Measurements from ENCODE around the gene ZNF578.

Gene ZNF578

GRCh38 chr19:52520013-52520412 is 66.7 kb downstream of the ZNF578 start:
- no peak for DNase-seq (ENCODE audit: low read depth)
- H3K4me3 ChIP-seq (ENCODE audit: low read length), result no peak overlapping the region
- TF ChIP-seq, protein P1, sequence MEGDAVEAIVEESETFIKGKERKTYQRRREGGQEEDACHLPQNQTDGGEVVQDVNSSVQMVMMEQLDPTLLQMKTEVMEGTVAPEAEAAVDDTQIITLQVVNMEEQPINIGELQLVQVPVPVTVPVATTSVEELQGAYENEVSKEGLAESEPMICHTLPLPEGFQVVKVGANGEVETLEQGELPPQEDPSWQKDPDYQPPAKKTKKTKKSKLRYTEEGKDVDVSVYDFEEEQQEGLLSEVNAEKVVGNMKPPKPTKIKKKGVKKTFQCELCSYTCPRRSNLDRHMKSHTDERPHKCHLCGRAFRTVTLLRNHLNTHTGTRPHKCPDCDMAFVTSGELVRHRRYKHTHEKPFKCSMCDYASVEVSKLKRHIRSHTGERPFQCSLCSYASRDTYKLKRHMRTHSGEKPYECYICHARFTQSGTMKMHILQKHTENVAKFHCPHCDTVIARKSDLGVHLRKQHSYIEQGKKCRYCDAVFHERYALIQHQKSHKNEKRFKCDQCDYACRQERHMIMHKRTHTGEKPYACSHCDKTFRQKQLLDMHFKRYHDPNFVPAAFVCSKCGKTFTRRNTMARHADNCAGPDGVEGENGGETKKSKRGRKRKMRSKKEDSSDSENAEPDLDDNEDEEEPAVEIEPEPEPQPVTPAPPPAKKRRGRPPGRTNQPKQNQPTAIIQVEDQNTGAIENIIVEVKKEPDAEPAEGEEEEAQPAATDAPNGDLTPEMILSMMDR (IDR thresholded peaks at IDR 0.05; ENCODE audit: insufficient read depth, low read depth, low read length, missing control alignments), result no peak

DNA sequence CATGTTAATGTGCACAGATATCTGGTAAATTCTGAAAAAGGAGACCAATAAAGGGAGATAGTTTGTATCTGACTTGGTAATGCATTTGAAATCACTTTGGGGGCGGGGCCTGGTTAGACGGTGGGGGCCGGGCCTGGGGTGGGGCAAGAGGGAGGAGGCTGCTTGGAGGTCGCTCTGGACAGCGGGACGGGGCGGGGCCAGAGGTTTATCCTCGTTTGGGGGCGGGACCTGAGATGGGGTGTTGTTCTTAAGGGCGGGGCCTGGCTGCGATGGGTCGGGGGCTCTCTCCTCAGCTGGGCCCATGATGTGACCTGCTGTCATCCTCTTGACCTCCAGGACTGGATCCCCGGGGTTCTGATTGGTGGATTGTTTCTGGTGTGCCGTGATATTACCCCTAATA is 69.2 kb downstream of the ZNF578 start:
- no peak for DNase-seq (ENCODE audit: low read depth)
- TF ChIP-seq, protein P1 (IDR thresholded peaks at IDR 0.05; ENCODE audit: insufficient read depth, low read depth, low read length, missing control alignments), result no peak
- H3K4me3 ChIP-seq (ENCODE audit: low read length), result no peak overlapping the region

DNA sequence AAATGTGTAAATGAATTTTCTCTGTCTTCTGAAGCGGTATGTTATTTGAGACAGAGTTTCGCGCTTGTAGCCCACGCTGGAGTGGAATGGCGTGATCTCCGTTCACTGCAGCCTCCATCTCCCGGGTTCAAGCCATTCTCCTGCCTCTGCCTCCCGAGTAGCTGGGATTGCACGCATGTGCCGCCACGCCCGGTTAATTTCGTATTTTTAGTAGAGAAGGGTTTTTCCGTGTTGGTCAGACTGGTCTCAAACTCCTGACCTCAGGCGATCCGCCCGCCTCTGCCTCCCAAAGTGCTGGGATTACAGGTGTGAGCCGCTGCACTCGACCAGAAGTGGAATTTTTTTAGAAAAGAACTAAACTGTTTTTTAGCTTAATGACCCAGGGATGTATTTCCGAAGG is 70.7 kb downstream of the ZNF578 start:
- no peak overlapping the region for H3K4me3 ChIP-seq (ENCODE audit: low read length)
- TF ChIP-seq, protein P1 (IDR thresholded peaks at IDR 0.05; ENCODE audit: insufficient read depth, low read depth, low read length, missing control alignments), result no peak
- no peak for DNase-seq (ENCODE audit: low read depth)

- peak; percentile 93 for DNase-seq (ENCODE audit: low read depth)
- TF ChIP-seq, protein P1 (IDR thresholded peaks at IDR 0.05; ENCODE audit: insufficient read depth, low read depth, low read length, missing control alignments), result peak; percentile 52
- peak within 1 kb of the TSS; percentile 81 for H3K4me3 ChIP-seq (ENCODE audit: low read length)
Measured at GRCh38 chr19:52527134-52527955, 74.0 kb downstream of the ZNF578 start, which contains the start of gene ZNF808. Gene ZNF808 (plus strand): TSS chr19:52527668. CDS start chr19:52543285, 15,617 bp downstream.

- TF ChIP-seq, protein P1 (IDR thresholded peaks at IDR 0.05; ENCODE audit: insufficient read depth, low read depth, low read length, missing control alignments), result no peak
- peak; percentile 3 for DNase-seq (ENCODE audit: low read depth)
Measured at GRCh38 chr19:52527956-52528351, 74.6 kb downstream of the ZNF578 start.

DNA sequence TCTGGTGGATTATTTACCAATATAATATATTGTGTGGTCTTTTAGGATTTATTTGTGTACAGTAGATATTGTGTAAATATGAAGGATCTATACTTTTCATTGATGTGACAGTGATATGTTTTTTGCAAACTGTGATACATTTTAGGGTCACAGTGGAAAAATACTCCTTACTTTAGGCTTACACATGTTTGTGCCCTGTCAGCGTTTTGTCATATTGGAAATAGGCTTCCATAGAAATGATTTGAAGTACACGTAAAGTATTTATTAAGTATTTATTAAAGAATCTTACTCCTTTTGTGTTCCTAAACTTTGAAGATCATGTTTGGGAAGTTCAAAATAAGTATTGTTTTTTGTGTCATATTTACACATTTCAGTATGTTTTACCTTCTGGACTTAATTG is 79.1 kb downstream of the ZNF578 start:
- TF ChIP-seq, protein P1 (IDR thresholded peaks at IDR 0.05; ENCODE audit: insufficient read depth, low read depth, low read length, missing control alignments), result no peak
- DNase-seq (ENCODE audit: low read depth), result no peak

More at GRCh38 chr19:52527956-52528351, 74.6 kb downstream of the ZNF578 start:
- peak overlapping the region; percentile 81 for H3K4me3 ChIP-seq (ENCODE audit: low read length)

More for the DNA sequence above, 79.1 kb downstream of the ZNF578 start:
- no peak overlapping the region for H3K4me3 ChIP-seq (ENCODE audit: low read length)
